Tibial artery (tissue), 4 donors: ENCODE results near the gene GSK3B.

ENCODE experiments used
- DNase-seq, 2 donors: peaks; one replicate each; pipeline ENCODE4 v3.0.0-alpha.2; 2019
- H3K27ac ChIP-seq, 2 donors: fragments of 200-600 bp; sonication (generic) in 1 of 2; 1 replicate in 1 of 2; 2 replicates in 1 of 2; pipeline ENCODE4 v1.5.1; 2018 to 2019; ENCODE audit warnings: mild to moderate bottlenecking in 1 of 2
- H3K27me3 ChIP-seq, 2 donors: fragments of 200-600 bp; sonication (generic) in 1 of 2; one replicate each; pipeline versions ENCODE4 v1.5.1 to v1.6.0; 2016 to 2019
- H3K36me3 ChIP-seq, 3 donors: fragments of 200-600 bp; sonication (generic) in 2 of 3; one replicate each; pipeline ENCODE4 v1.5.1; 2016 to 2019; ENCODE audit warnings: mild to moderate bottlenecking in 2 of 3
- H3K4me1 ChIP-seq, 4 donors: fragments of 200-600 bp; sonication (generic) in 2 of 4; 1 replicate in 3 of 4; 2 replicates in 1 of 4; pipeline ENCODE4 v1.5.1; 2016 to 2019
- H3K4me3 ChIP-seq, 2 donors: fragments of 200-600 bp; sonication (generic) in 1 of 2; 1 replicate in 1 of 2; 2 replicates in 1 of 2; pipeline ENCODE4 v1.5.1; 2018 to 2019; ENCODE audit warnings: mild to moderate bottlenecking in 2 of 2
- H3K9me3 ChIP-seq, 3 donors: fragments of 200-600 bp; sonication (generic) in 1 of 3; one replicate each; pipeline ENCODE4 v1.5.1; 2016 to 2019
- intact Hi-C: fragments of 100-400 bp; cut with DNase I; formaldehyde crosslinking; loops from one replicate; pipeline ENCODE4 v1.15.0; 2023; ENCODE audit warnings: low total_unique reads
- TF ChIP-seq, protein P1 (sequence below), 2 experiments: fragments of 200-600 bp in 1 of 2; fragments of 450-650 bp in 1 of 2; IDR thresholded peaks; one replicate each; pipeline ENCODE4 v1.5.1; 2017 to 2019; ENCODE audit warnings: antibody characterized with exemption in 2 of 2, mild to moderate bottlenecking in 1 of 2, moderate library complexity in 1 of 2

GSK3B gene

DNA sequence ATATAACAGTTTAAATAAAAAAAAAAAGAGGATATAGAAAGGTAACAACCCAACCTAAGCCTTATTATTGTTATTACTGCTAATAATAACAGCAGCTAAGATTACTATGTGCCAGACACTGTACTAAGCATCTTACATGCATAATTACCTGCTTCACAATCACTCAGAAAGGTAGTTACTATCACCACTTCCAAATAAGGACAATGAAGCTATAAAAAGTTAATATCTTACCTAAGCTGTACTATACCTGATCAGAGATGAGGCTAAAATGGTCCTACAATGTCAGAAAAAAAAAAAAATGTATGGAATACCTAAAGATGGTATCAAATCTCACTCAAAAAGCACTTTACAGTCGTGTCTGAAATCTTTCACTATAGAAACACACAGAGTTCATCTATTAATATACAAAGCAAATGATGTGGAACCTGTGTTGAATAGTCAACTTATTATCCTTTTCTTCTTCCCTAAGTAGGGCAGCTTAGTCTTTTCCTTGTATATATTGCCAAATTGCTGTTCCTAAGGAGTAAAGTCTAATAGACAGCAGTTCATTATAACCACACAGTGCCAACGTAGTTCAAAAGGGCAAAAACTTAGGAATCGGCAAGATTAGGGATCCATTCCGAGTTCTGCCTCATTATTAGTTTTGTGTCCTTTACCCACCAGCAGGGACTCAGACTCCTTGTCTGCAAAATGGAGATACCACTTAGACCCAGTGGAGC lies 23.8 kb downstream of the GSK3B start:
- peaks cover 0 to 13% (median 5%) of the 10 kb centered on the region in 4 donors for H3K4me1 ChIP-seq
- no peaks in the 10 kb centered on the region for H3K36me3 ChIP-seq
- H3K4me3 ChIP-seq = no peak overlapping the region
- no peak overlapping the region for H3K27ac ChIP-seq
- H3K9me3 ChIP-seq = no peaks in the 10 kb centered on the region
- H3K27me3 ChIP-seq = no peaks in the 10 kb centered on the region
- intact Hi-C loops = no loop called here
- DNase-seq = no peak
- TF ChIP-seq, protein P1, sequence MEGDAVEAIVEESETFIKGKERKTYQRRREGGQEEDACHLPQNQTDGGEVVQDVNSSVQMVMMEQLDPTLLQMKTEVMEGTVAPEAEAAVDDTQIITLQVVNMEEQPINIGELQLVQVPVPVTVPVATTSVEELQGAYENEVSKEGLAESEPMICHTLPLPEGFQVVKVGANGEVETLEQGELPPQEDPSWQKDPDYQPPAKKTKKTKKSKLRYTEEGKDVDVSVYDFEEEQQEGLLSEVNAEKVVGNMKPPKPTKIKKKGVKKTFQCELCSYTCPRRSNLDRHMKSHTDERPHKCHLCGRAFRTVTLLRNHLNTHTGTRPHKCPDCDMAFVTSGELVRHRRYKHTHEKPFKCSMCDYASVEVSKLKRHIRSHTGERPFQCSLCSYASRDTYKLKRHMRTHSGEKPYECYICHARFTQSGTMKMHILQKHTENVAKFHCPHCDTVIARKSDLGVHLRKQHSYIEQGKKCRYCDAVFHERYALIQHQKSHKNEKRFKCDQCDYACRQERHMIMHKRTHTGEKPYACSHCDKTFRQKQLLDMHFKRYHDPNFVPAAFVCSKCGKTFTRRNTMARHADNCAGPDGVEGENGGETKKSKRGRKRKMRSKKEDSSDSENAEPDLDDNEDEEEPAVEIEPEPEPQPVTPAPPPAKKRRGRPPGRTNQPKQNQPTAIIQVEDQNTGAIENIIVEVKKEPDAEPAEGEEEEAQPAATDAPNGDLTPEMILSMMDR (IDR thresholded peaks at IDR 0.05) = no peak

DNA sequence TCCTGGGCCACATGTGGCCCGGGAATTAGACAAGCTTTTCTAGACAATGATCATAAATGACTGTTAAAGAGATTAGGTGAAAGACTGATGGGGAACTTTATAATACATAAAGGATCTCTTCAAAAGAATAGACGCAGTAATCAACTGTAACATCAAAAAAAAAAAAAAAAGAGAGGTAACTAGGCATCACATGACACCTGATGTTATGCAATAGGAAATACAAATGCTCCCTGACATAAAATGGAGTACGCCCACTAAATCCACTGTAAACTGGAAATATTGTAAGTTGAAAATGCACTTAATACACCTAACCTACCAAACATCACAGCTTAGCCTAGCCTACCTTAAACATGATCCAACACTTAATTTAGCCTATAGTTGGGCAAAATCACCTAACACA lies 27.2 kb downstream of the GSK3B start:
- no peaks in the 10 kb centered on the region for H3K9me3 ChIP-seq
- H3K36me3 ChIP-seq = no peaks in the 10 kb centered on the region
- no peak for DNase-seq
- H3K4me3 ChIP-seq = no peak overlapping the region
- intact Hi-C loops = no loop called here
- no peaks in the 10 kb centered on the region for H3K27me3 ChIP-seq
- TF ChIP-seq, protein P1 (IDR thresholded peaks at IDR 0.05) = no peak
- peaks cover 0 to 13% (median 5%) of the 10 kb centered on the region in 4 donors for H3K4me1 ChIP-seq
- H3K27ac ChIP-seq = no peak overlapping the region

DNA sequence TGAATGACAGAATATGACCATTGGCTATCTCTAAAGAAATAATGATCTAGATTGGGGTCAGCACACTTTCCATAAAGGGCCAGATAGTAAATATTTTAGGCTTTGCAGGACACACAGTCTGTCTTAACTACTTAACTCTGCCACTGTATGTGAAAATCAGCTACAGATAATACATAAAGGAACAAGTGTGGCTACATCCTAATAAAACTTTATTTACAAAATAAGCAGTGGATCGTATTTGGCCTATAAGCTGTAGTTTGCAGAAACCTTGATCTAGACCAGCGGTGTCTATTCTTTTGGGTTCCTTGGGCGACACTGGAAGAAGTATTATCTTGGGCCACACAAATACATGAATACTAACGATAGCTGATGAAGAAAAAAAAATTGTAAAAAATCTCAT lies 27.6 kb downstream of the GSK3B start:
- Histone ChIP-seq H3K27ac (no peak overlapping the region), H3K4me3 (no peak overlapping the region), H3K4me1 (peaks cover 0 to 13% (median 5%) of the 10 kb centered on the region in 4 donors), H3K9me3 (no peaks in the 10 kb centered on the region), H3K36me3 (no peaks in the 10 kb centered on the region), H3K27me3 (no peaks in the 10 kb centered on the region)
- DNase-seq = no peak
- intact Hi-C loops = no loop called here
- TF ChIP-seq, protein P1 (IDR thresholded peaks at IDR 0.05) = no peak

DNA sequence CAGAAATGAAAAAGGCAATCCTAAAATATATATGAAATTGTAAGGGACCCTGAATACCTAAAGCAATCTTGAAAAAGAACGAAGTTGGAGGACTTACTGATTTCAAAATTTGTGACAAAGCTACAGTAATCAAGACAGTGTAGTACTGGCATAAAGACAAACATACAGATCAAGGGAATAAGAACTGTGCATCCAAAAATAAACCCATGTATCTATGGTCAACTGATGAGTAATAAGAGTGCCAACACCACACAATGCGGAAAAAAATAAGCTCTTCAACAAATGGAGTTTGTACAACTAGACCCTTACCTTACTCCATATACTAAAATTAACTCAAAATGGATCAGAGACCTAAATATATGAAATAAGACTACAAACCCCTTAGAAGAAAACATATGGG lies 29.6 kb downstream of the GSK3B start:
- TF ChIP-seq, protein P1 (IDR thresholded peaks at IDR 0.05) = no peak
- H3K4me1 ChIP-seq = peaks cover 0 to 14% (median 0%) of the 10 kb centered on the region in 4 donors
- no peaks in the 10 kb centered on the region for H3K36me3 ChIP-seq
- no peaks in the 10 kb centered on the region for H3K27me3 ChIP-seq
- no peak for DNase-seq
- H3K27ac ChIP-seq = no peak overlapping the region
- no peaks in the 10 kb centered on the region for H3K9me3 ChIP-seq
- intact Hi-C loops = no loop called here
- H3K4me3 ChIP-seq = no peak overlapping the region

DNA sequence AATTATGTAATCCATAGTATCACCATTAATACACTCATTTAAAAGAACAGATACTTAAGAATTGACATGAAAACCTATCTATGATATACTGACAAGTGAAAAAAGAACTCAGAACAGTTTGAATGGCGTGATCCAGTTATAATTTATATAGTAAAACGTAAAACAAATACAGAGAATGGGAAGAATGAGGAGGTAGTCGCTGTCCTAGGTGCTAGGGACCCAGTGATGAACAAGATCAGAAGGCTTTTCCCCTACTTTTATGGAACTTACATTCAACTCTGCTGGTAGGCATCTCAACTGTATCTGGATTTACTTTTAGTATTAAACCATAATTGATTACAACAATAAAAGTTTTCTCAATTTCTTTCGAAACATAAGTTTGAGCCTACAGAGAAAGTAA lies 31.8 kb downstream of the GSK3B start:
- Histone ChIP-seq H3K9me3 (no peaks in the 10 kb centered on the region), H3K27me3 (no peaks in the 10 kb centered on the region), H3K27ac (no peak overlapping the region), H3K4me3 (no peak overlapping the region), H3K36me3 (no peaks in the 10 kb centered on the region), H3K4me1 (peaks cover 0 to 13% (median 0%) of the 10 kb centered on the region in 4 donors)
- DNase-seq = no peak
- TF ChIP-seq, protein P1 (IDR thresholded peaks at IDR 0.05) = no peak
- intact Hi-C loops = no loop called here
